ENCODE data around the gene SORT1.
A peak's percentile ranks its signal among the peaks of the same experiment; 100 is the strongest.
"Not testable (repeated sequence)": the region's sequence is repeated elsewhere in the genome, so short reads cannot be mapped to it uniquely, and the experiment has no call there.

SORT1 gene

DNA sequence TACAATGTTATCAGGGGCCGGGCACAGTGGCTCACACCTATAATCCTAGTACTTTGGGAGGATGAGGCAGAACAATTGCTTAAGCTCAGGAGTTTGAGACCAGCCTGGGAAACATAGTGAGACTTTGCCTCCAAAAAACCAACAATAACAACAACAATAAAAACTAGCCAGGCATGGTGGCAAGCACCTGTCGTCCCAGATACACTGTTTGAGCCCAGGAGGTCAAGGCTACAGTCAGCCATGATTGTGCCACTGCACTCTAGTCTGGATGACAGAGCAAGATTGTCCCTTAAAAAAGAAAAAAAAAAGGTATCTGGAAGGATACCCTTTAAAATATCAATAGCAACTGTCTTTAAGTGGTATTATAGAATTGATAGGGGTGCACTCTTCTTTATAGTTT, 16.1 kb downstream of the SORT1 start:
- Histone ChIP-seq H3K27ac (no peak overlapping the region), H3K4me3 (ENCODE audit: low read depth in 1 of 2, low read length in 1 of 2) (no peak overlapping the region), H3K9me3 (no peaks in the 10 kb centered on the region), H3K27me3 (no peaks in the 10 kb centered on the region), H3K36me3 (no peaks in the 10 kb centered on the region), H3K4me1 (ENCODE audit: control insufficient read depth in 1 of 2, insufficient read depth in 1 of 2, low read depth in 1 of 2, low read length in 1 of 2) (peaks cover 9 to 19% of the 10 kb centered on the region in 2 experiments)
- TF ChIP-seq, protein P1, sequence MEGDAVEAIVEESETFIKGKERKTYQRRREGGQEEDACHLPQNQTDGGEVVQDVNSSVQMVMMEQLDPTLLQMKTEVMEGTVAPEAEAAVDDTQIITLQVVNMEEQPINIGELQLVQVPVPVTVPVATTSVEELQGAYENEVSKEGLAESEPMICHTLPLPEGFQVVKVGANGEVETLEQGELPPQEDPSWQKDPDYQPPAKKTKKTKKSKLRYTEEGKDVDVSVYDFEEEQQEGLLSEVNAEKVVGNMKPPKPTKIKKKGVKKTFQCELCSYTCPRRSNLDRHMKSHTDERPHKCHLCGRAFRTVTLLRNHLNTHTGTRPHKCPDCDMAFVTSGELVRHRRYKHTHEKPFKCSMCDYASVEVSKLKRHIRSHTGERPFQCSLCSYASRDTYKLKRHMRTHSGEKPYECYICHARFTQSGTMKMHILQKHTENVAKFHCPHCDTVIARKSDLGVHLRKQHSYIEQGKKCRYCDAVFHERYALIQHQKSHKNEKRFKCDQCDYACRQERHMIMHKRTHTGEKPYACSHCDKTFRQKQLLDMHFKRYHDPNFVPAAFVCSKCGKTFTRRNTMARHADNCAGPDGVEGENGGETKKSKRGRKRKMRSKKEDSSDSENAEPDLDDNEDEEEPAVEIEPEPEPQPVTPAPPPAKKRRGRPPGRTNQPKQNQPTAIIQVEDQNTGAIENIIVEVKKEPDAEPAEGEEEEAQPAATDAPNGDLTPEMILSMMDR (IDR thresholded peaks at IDR 0.05): no peak

DNA sequence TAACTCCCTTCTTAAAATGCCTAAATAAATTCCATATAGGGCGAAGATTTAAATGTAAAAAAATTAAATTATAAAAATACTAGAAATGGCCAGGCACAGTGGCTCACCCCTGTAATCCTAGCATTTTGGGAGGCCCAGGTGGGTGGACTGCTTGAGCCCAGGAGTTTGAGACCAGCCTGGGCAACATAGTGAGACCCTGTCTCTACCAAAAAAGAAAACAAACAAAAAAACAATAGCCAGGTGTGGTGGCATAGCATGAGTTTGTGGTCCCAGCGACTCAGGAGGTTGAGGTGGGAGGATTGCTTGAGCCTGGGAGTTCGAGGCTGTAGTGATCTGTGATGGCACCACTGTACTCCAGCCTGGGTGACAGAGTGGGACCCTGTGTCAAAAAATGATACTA, 17.8 kb downstream of the SORT1 start:
- Histone ChIP-seq H3K27ac (no peak overlapping the region), H3K4me1 (ENCODE audit: control insufficient read depth in 1 of 2, insufficient read depth in 1 of 2, low read depth in 1 of 2, low read length in 1 of 2) (peaks cover 3% of the 10 kb centered on the region in 2 experiments)

DNA sequence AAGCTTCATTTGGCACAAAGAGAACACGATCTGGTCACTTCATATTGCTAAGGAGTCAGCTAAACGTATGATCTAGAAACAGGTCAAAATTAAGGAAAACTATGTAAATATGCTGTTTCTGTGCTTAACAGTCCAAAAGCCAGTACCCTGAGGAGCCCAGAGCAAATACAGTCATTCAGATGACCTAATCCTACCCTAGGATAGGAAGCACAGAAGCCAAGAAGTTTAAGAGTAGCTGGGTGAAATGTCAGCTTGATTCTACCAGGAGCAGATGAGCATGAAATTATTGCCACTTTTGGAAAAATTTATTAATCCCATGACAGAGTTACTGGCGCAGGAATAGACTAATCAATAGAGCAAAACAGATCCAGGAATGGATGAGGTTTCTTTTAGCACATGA, 18.3 kb downstream of the SORT1 start:
- Histone ChIP-seq H3K36me3 (no peaks in the 10 kb centered on the region), H3K4me3 (ENCODE audit: low read depth in 1 of 2, low read length in 1 of 2) (no peak overlapping the region), H3K9me3 (no peaks in the 10 kb centered on the region), H3K27me3 (no peaks in the 10 kb centered on the region), H3K27ac (no peak overlapping the region), H3K4me1 (ENCODE audit: control insufficient read depth in 1 of 2, insufficient read depth in 1 of 2, low read depth in 1 of 2, low read length in 1 of 2) (peaks cover 0 to 2% of the 10 kb centered on the region in 2 experiments)
- TF ChIP-seq, protein P1 (IDR thresholded peaks at IDR 0.05): no peak

More for the DNA sequence above, 17.8 kb downstream of the SORT1 start:
- TF ChIP-seq, protein P1 (IDR thresholded peaks at IDR 0.05): no peak
- no peaks in the 10 kb centered on the region for H3K27me3 ChIP-seq
- no peaks in the 10 kb centered on the region for H3K9me3 ChIP-seq
- H3K36me3 ChIP-seq: no peaks in the 10 kb centered on the region
- H3K4me3 ChIP-seq (ENCODE audit: low read depth in 1 of 2, low read length in 1 of 2): no peak overlapping the region

DNA sequence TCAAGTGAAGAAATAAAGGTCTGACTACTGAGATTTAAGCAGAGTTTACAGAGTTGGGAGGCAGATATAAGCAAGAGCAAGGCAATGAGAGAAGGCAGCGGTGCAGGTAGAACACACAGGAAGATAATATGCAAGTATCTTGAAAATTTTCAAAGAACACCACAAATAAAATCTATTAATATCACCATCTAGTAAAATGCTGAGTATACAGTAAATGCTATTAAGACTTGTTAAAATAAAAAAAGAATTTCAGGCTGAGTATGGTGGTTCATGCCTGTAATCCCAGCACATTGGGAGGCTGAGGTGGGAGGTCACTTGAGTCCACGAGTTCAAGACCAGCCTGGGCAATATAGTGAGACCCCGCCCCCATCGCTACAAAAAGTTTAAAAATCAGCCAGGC, 20.0 kb downstream of the SORT1 start:
- Histone ChIP-seq H3K36me3 (no peaks in the 10 kb centered on the region), H3K4me1 (ENCODE audit: control insufficient read depth in 1 of 2, insufficient read depth in 1 of 2, low read depth in 1 of 2, low read length in 1 of 2) (peaks cover 6 to 9% of the 10 kb centered on the region in 2 experiments), H3K9me3 (no peaks in the 10 kb centered on the region), H3K27me3 (no peaks in the 10 kb centered on the region), H3K27ac (no peak overlapping the region), H3K4me3 (ENCODE audit: low read depth in 1 of 2, low read length in 1 of 2) (no peak overlapping the region)
- TF ChIP-seq, protein P1 (IDR thresholded peaks at IDR 0.05): no peak

DNA sequence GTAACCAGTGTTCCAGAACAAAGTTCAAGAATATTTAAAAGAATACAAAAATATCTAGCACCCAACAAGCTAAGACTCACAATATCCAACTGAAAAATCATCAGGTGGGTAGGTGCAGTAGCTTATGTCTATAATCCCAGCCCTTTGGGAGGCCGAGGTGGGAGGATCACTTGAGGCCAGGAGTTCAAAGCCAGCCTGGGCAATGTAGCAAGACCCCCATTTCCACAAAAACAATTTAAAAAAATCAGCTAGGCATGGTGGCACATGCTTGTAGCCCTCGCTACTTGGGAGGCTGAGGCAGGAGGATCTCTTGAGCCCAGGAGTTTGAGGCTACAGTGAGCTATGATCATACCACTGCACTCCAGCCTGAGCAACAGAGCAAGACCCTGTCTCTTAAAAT, 24.0 kb downstream of the SORT1 start:
- not testable (repeated sequence) for H3K9me3 ChIP-seq; H3K36me3 ChIP-seq; H3K4me3 ChIP-seq (ENCODE audit: low read depth in 1 of 2, low read length in 1 of 2); H3K27me3 ChIP-seq
- peaks cover 45% of the 10 kb centered on the region in 2 experiments for H3K4me1 ChIP-seq (ENCODE audit: control insufficient read depth in 1 of 2, insufficient read depth in 1 of 2, low read depth in 1 of 2, low read length in 1 of 2)
- peak overlapping the region; percentile 40 for H3K27ac ChIP-seq

DNA sequence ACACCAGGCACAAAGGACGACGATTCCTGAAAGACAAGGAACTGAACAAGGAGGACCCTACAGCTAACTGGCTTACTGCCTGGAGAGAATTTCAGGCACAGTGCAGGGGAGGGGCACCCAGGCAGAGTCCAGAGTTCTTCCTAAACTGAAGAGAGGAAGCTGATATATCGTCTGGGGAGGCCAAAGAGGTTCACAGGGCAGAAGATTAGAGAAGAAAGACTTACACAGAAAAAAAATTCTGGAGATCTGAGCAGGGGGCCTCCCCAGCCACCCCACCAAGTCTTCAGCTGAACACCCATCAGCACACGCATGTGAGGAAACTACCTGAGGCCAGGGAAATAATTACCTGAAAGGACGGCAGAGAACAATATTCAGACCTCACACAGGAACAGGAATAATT, 24.6 kb downstream of the SORT1 start:
- no peaks in the 10 kb centered on the region for H3K9me3 ChIP-seq
- H3K4me3 ChIP-seq (ENCODE audit: low read depth in 1 of 2, low read length in 1 of 2): no peak overlapping the region
- H3K27me3 ChIP-seq: no peaks in the 10 kb centered on the region
- peak overlapping the region; percentile 40 for H3K27ac ChIP-seq
- H3K36me3 ChIP-seq: no peaks in the 10 kb centered on the region
- H3K4me1 ChIP-seq (ENCODE audit: control insufficient read depth in 1 of 2, insufficient read depth in 1 of 2, low read depth in 1 of 2, low read length in 1 of 2): peaks cover 49 to 51% of the 10 kb centered on the region in 2 experiments
- TF ChIP-seq, protein P1 (IDR thresholded peaks at IDR 0.05): no peak
